ENCODE measurements around the gene PKDREJ. TPM values are rescaled to one million over a fixed set of nuclear protein-coding genes. Genes with fewer than 3 reads are reported as not detected.

Gene PKDREJ
- total and polyA plus RNA-seq, 7 donors, result under 0.01 to 0.36 (median 0.24) TPM; not detected in 3

GRCh38 chr22:46308283-46308988 lies 45.3 kb upstream of the PKDREJ start:
- DNase-seq, result no peak
- H3K36me3 ChIP-seq, result no peaks in the 10 kb centered on the region
- H3K27ac ChIP-seq, result no peak overlapping the region
- no peaks in the 10 kb centered on the region for H3K9me3 ChIP-seq
- no peaks in the 10 kb centered on the region for H3K27me3 ChIP-seq
- 94 to 97% methylated on average over 23 of the region's 23 CpGs for WGBS, 2 donors
- H3K4me1 ChIP-seq, result no peaks in the 10 kb centered on the region
- intact Hi-C loops (cut with DNase I), result no loop called here
- no peak overlapping the region for H3K4me3 ChIP-seq
- TF ChIP-seq POLR2A (IDR thresholded peaks at IDR 0.05) (no peak), EP300 (IDR thresholded peaks at IDR 0.05) (no peak), POLR2AphosphoS5 (IDR thresholded peaks at IDR 0.05) (no peak)
- TF ChIP-seq, protein P1, sequence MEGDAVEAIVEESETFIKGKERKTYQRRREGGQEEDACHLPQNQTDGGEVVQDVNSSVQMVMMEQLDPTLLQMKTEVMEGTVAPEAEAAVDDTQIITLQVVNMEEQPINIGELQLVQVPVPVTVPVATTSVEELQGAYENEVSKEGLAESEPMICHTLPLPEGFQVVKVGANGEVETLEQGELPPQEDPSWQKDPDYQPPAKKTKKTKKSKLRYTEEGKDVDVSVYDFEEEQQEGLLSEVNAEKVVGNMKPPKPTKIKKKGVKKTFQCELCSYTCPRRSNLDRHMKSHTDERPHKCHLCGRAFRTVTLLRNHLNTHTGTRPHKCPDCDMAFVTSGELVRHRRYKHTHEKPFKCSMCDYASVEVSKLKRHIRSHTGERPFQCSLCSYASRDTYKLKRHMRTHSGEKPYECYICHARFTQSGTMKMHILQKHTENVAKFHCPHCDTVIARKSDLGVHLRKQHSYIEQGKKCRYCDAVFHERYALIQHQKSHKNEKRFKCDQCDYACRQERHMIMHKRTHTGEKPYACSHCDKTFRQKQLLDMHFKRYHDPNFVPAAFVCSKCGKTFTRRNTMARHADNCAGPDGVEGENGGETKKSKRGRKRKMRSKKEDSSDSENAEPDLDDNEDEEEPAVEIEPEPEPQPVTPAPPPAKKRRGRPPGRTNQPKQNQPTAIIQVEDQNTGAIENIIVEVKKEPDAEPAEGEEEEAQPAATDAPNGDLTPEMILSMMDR (IDR thresholded peaks at IDR 0.05), result no peak

DNA sequence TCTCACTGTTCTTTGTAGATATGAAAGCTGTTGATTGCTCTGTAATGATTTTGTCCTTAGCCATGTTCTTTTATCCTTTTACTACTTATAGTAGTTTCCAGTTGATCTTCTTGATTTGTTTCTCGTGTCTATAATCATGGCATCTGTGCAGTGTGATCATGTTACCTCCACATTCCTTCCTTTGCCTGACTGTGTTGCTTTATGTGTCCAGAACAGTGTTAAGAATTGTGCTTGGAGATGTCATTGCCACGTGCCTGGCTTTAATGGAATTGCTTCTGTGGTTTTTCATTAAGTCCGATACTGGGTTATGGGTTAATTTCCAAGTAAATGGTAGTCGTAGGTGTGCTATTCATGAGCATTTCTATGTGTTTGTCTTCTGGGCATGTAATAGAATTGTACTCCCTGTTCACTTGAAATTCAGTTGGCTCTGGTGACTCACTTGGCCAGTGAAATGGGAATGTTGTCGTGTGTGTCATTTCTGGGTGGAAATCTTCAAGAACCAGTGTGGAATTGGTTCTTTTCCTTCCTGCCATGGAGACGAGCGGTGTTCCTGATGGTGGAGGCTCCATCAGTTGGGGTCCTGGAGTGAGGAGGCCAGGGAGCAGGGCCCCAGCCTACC lies 40.3 kb upstream of the PKDREJ start:
- Histone ChIP-seq H3K9me3 (no peaks in the 10 kb centered on the region), H3K4me3 (no peak overlapping the region), H3K4me1 (no peaks in the 10 kb centered on the region), H3K36me3 (no peaks in the 10 kb centered on the region), H3K27ac (no peak overlapping the region), H3K27me3 (no peaks in the 10 kb centered on the region)
- TF ChIP-seq EP300 (IDR thresholded peaks at IDR 0.05) (no peak), POLR2AphosphoS5 (IDR thresholded peaks at IDR 0.05) (no peak), POLR2A (IDR thresholded peaks at IDR 0.05) (no peak)
- TF ChIP-seq, protein P1 (IDR thresholded peaks at IDR 0.05), result no peak
- DNase-seq, result no peak
- intact Hi-C loops (cut with DNase I), result no loop called here
- WGBS, 2 donors, result 93 to 94% methylated on average over 7 of the region's 7 CpGs

- no peak for DNase-seq
- no peaks in the 10 kb centered on the region for H3K9me3 ChIP-seq
- intact Hi-C loops (cut with DNase I), result no loop called here
- no peak overlapping the region for H3K27ac ChIP-seq
- H3K36me3 ChIP-seq, result no peaks in the 10 kb centered on the region
- no peak overlapping the region for H3K4me3 ChIP-seq
- no peaks in the 10 kb centered on the region for H3K27me3 ChIP-seq
- WGBS, 2 donors, result 96 to 98% methylated on average over 7 of the region's 7 CpGs
- peaks cover 0 to 17% (median 15%) of the 10 kb centered on the region in 4 donors for H3K4me1 ChIP-seq
- TF ChIP-seq, protein P1 (IDR thresholded peaks at IDR 0.05), result no peak
- no peak for TF ChIP-seq POLR2A (IDR thresholded peaks at IDR 0.05)
- TF ChIP-seq EP300 (IDR thresholded peaks at IDR 0.05), result no peak
- TF ChIP-seq POLR2AphosphoS5 (IDR thresholded peaks at IDR 0.05), result no peak
These were observed 37.3 kb upstream of the PKDREJ start for GRCh38 chr22:46300491-46300890.

DNA sequence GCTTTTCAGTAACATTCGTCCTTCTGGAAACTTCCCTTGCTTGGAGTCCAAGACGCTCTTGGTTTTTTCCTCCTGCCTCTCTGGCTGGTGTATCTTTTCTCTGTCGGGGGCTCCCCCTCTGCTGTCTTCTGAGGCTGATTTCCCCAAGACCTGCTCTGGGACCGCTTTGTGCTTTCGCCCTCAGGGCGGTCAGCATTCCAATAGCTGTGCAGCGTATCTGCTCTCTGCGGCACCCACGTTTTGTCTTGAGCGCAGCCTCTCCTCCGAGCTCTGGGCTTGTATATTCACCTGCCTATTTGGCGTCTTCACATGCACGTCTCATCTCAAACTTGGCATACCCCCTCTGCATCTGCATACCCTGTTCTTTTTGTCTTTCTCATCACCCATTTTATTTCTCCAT lies 36.0 kb upstream of the PKDREJ start:
- H3K36me3 ChIP-seq, result no peaks in the 10 kb centered on the region
- intact Hi-C loops (cut with DNase I), result loop anchor here (5.0 kb wide), 2 partner anchors 147 to 302 kb away; partner anchors contain the start of gene PPARA
- WGBS, 2 donors, result 95 to 96% methylated on average over 13 of the region's 13 CpGs
- DNase-seq, result no peak
- H3K27ac ChIP-seq, result no peak overlapping the region
- H3K27me3 ChIP-seq, result no peaks in the 10 kb centered on the region
- no peak for TF ChIP-seq EP300 (IDR thresholded peaks at IDR 0.05)
- TF ChIP-seq POLR2A (IDR thresholded peaks at IDR 0.05), result no peak
- TF ChIP-seq, protein P1 (IDR thresholded peaks at IDR 0.05), result no peak
- no peak for TF ChIP-seq POLR2AphosphoS5 (IDR thresholded peaks at IDR 0.05)
- H3K4me3 ChIP-seq, result no peak overlapping the region
- no peaks in the 10 kb centered on the region for H3K9me3 ChIP-seq
- H3K4me1 ChIP-seq, result peaks cover 0 to 19% (median 16%) of the 10 kb centered on the region in 4 donors
